ENCODE measurements around the gene FBXW8.
A peak's percentile ranks its signal among the peaks of the same experiment; 100 is the strongest.

GRCh38 chr12:116955382-116956021 is 44.8 kb downstream of the FBXW8 start:
- TF ChIP-seq JUND (IDR thresholded peaks at IDR 0.05) (peak in 1 of 2 donors; percentile 44), CTCF (IDR thresholded peaks at IDR 0.05; ENCODE audit: low read depth, low read length, missing input control) (no peak), RAD21 (IDR thresholded peaks at IDR 0.05) (peak in 1 of 2 donors; percentile 55), GABPA (IDR thresholded peaks at IDR 0.05 in 1 of 2, conservative IDR thresholded peaks at IDR 0.05 in 1 of 2) (no peak), REST (IDR thresholded peaks at IDR 0.05) (no peak), TAF1 (conservative IDR thresholded peaks at IDR 0.05) (no peak)

Data from liver (tissue), 3 donors.